WTC11 (cell line): ENCODE measurements around the gene PRKN. TPM values are rescaled to one million over a fixed set of nuclear protein-coding genes. Genes with fewer than 3 reads are reported as not detected.

ENCODE experiments used
- ATAC-seq: fragments of 200-7000 bp; cut with Tn5 transposase; 2 replicates; pipeline ENCODE4 v1.10.0; 2021; ENCODE audit warnings: mild to moderate bottlenecking, moderate library complexity
- CTCF ChIA-PET: fragments of 300-600 bp; sonication (Branson Sonifier 250); formaldehyde crosslinking; loops from one replicate; lab custom pipeline; 2021; ENCODE audit warnings: antibody characterized with exemption; lab: Charles Lee
- POLR2A ChIA-PET: fragments of 350-600 bp; sonication (Branson Sonifier 250); formaldehyde crosslinking; loops from one replicate; lab custom pipeline; 2021; ENCODE audit warnings: antibody characterized with exemption; lab: Charles Lee
- DNase-seq: peaks from one replicate; pipeline ENCODE4 v3.0.0; 2021; ENCODE audit warnings: low spot score
- H3K27ac Mint-ChIP-seq: 2 replicates; pipeline ENCODE4 v1.8.0; 2021; ENCODE audit warnings: mixed read lengths
- H3K27me3 Mint-ChIP-seq: 2 replicates; pipeline ENCODE4 v1.8.0; 2021; ENCODE audit warnings: low read depth, mild to moderate bottlenecking, moderate library complexity, mixed read lengths
- H3K36me3 Mint-ChIP-seq: 2 replicates; pipeline ENCODE4 v1.8.0; 2021; ENCODE audit warnings: mixed read lengths
- H3K4me1 Mint-ChIP-seq: 2 replicates; pipeline ENCODE4 v1.8.0; 2022; ENCODE audit warnings: mixed read lengths
- H3K4me3 Mint-ChIP-seq: 2 replicates; pipeline ENCODE4 v1.8.0; 2021; ENCODE audit warnings: mild to moderate bottlenecking, moderate library complexity, mixed read lengths
- H3K9me3 Mint-ChIP-seq: 2 replicates; pipeline ENCODE4 v1.8.0; 2021; ENCODE audit warnings: mixed read lengths
- AR ChIP-seq: fragments of 250-450 bp; sonication (Bioruptor Pico); IDR thresholded peaks from 2 replicates; pipeline ENCODE4 v1.9.0; 2021; ENCODE audit warnings: mild to moderate bottlenecking
- ATF6 ChIP-seq: sonication (generic); formaldehyde crosslinking; IDR thresholded peaks from 2 replicates; pipeline ENCODE4 v1.8.1; 2023; ENCODE audit warnings: mild to moderate bottlenecking, missing genetic modification reagents
- CREM ChIP-seq: sonication (generic); formaldehyde crosslinking; IDR thresholded peaks from 2 replicates; pipeline ENCODE4 v1.8.1; 2022; ENCODE audit warnings: mild to moderate bottlenecking, missing genetic modification reagents, moderate library complexity
- EMX1 ChIP-seq: fragments of 250-450 bp; sonication (Bioruptor Pico); IDR thresholded peaks from 2 replicates; pipeline ENCODE4 v1.8.0; 2021; ENCODE audit warnings: mild to moderate bottlenecking
- ERG ChIP-seq: fragments of 250-450 bp; sonication (Bioruptor Pico); IDR thresholded peaks from 2 replicates; pipeline ENCODE4 v1.8.0; 2021; ENCODE audit warnings: mild to moderate bottlenecking
- GABPB1 ChIP-seq: sonication (generic); formaldehyde crosslinking; IDR thresholded peaks from 2 replicates; pipeline ENCODE4 v1.8.1; 2023; ENCODE audit warnings: mild to moderate bottlenecking, missing genetic modification reagents
- JUN ChIP-seq: sonication (generic); formaldehyde crosslinking; IDR thresholded peaks from 2 replicates; pipeline ENCODE4 v1.8.0; 2023; ENCODE audit warnings: mild to moderate bottlenecking, missing genetic modification reagents
- MAX ChIP-seq: sonication (generic); formaldehyde crosslinking; IDR thresholded peaks from 2 replicates; pipeline ENCODE4 v1.8.0; 2022; ENCODE audit warnings: mild to moderate bottlenecking, missing genetic modification reagents
- NFATC4 ChIP-seq: fragments of 250-450 bp; sonication (Bioruptor Pico); IDR thresholded peaks from 2 replicates; pipeline ENCODE4 v1.9.0; 2021; ENCODE audit warnings: mild to moderate bottlenecking
- NR2C2 ChIP-seq: sonication (generic); formaldehyde crosslinking; IDR thresholded peaks from 2 replicates; pipeline ENCODE4 v1.8.0; 2022; ENCODE audit warnings: mild to moderate bottlenecking, missing genetic modification reagents
- OVOL2 ChIP-seq: fragments of 250-450 bp; sonication (Bioruptor Pico); IDR thresholded peaks from 2 replicates; pipeline ENCODE4 v1.9.0; 2021; ENCODE audit warnings: mild to moderate bottlenecking, borderline replicate concordance
- PRDM15 ChIP-seq: sonication (generic); formaldehyde crosslinking; IDR thresholded peaks from 2 replicates; pipeline ENCODE4 v1.8.0; 2022; ENCODE audit warnings: missing genetic modification reagents
- PREB ChIP-seq: sonication (generic); formaldehyde crosslinking; IDR thresholded peaks from 2 replicates; pipeline ENCODE4 v1.8.1; 2022; ENCODE audit warnings: mild to moderate bottlenecking, missing genetic modification reagents, moderate library complexity, borderline replicate concordance
- RORB ChIP-seq: fragments of 250-450 bp; sonication (Bioruptor Pico); IDR thresholded peaks from 2 replicates; pipeline ENCODE4 v1.9.0; 2021; ENCODE audit warnings: mild to moderate bottlenecking
- TCF7 ChIP-seq: sonication (generic); formaldehyde crosslinking; IDR thresholded peaks from 2 replicates; pipeline ENCODE4 v1.8.0; 2022; ENCODE audit warnings: mild to moderate bottlenecking, low read depth, missing genetic modification reagents, moderate library complexity
- TEAD4 ChIP-seq: sonication (generic); formaldehyde crosslinking; IDR thresholded peaks from 2 replicates; pipeline ENCODE4 v1.8.0; 2022; ENCODE audit warnings: mild to moderate bottlenecking, missing genetic modification reagents
- TP53 ChIP-seq: sonication (generic); formaldehyde crosslinking; IDR thresholded peaks from 2 replicates; pipeline ENCODE4 v1.8.1; 2023; ENCODE audit warnings: mild to moderate bottlenecking, missing genetic modification reagents
- ZBTB21 ChIP-seq: sonication (generic); formaldehyde crosslinking; IDR thresholded peaks from 2 replicates; pipeline ENCODE4 v1.8.1; 2023; ENCODE audit warnings: mild to moderate bottlenecking, missing genetic modification reagents, borderline replicate concordance
- ZMAT4 ChIP-seq: fragments of 250-450 bp; sonication (Bioruptor Pico); IDR thresholded peaks from 2 replicates; pipeline ENCODE4 v1.9.0; 2021; ENCODE audit warnings: mild to moderate bottlenecking
- ZNF138 ChIP-seq: sonication (generic); formaldehyde crosslinking; conservative IDR thresholded peaks from 2 replicates; pipeline ENCODE4 v1.8.1; 2022; ENCODE audit warnings: mild to moderate bottlenecking, moderate library complexity, missing genetic modification reagents
- ZNF396 ChIP-seq: fragments of 250-450 bp; sonication (Bioruptor Pico); IDR thresholded peaks from 2 replicates; pipeline ENCODE4 v1.8.0; 2021; ENCODE audit warnings: mild to moderate bottlenecking, moderate library complexity, borderline replicate concordance
- ZNF416 ChIP-seq: fragments of 250-450 bp; sonication (Bioruptor Pico); IDR thresholded peaks from 2 replicates; pipeline ENCODE4 v1.9.0; 2021; ENCODE audit warnings: mild to moderate bottlenecking, inconsistent platforms
- ZNF671 ChIP-seq: fragments of 250-450 bp; sonication (Bioruptor Pico); IDR thresholded peaks from 2 replicates; pipeline ENCODE4 v1.8.0; 2021; ENCODE audit warnings: mild to moderate bottlenecking
- total RNA-seq: library from RNA; stranded (reverse); gene quantifications from 3 replicates; pipeline ENCODE4 v1.2.3, GENCODE V29; 2021

PRKN gene
- total RNA-seq, 1 experiment from 2014 or later: 0.59 TPM

GRCh38 chr6:161424421-161424820 lies 1303.1 kb downstream of the PRKN start (continued):
- TF ChIP-seq PRDM15 (CRISPR knock-in tag): no peak
- TF ChIP-seq ZNF671: no peak
- TF ChIP-seq JUN (CRISPR knock-in tag): no peak
- no peak for TF ChIP-seq GABPB1 (CRISPR knock-in tag)
- no peak for TF ChIP-seq PREB (CRISPR knock-in tag)
- TF ChIP-seq TCF7 (CRISPR knock-in tag): no peak
- no peak for TF ChIP-seq ZNF138 (CRISPR knock-in tag)
- TF ChIP-seq CREM (CRISPR knock-in tag): no peak
- TF ChIP-seq NFATC4: no peak
- no peak for TF ChIP-seq TP53 (CRISPR knock-in tag)

GRCh38 chr6:161422710-161423680 lies 1304.6 kb downstream of the PRKN start:
- no peak for TF ChIP-seq MAX (CRISPR knock-in tag)
- TF ChIP-seq AR (CRISPR knock-in tag): no peak
- no peak for TF ChIP-seq NR2C2
- no peak for TF ChIP-seq EMX1 (CRISPR knock-in tag)
- TF ChIP-seq ZBTB21 (CRISPR knock-in tag): no peak
- no peak for TF ChIP-seq ATF6 (CRISPR knock-in tag)
- no peak for TF ChIP-seq ZNF396 (CRISPR knock-in tag)
- TF ChIP-seq ERG (CRISPR knock-in tag): no peak
- TF ChIP-seq ZMAT4: no peak
- TF ChIP-seq ZNF416: no peak
- TF ChIP-seq OVOL2 (CRISPR knock-in tag): no peak
- no peak for TF ChIP-seq PREB (CRISPR knock-in tag)
- TF ChIP-seq TEAD4 (CRISPR knock-in tag): no peak
- TF ChIP-seq RORB (CRISPR knock-in tag): no peak
- no peak overlapping the region for H3K27ac Mint-ChIP-seq
- no peak for DNase-seq
- no peak for ATAC-seq
- ChIA-PET CTCF (interaction anchor here (0.6 to 1.2 kb wide), 2 partner anchors 53 to 75 kb away, joined by 3 read pairs; no protein-coding TSS in a partner anchor), POLR2A (no interaction called here)
- H3K27me3 Mint-ChIP-seq: no peaks in the 10 kb centered on the region
- H3K4me3 Mint-ChIP-seq: no peak overlapping the region
- H3K36me3 Mint-ChIP-seq: peaks cover 3% of the 10 kb centered on the region; the same call in 1 of the 2 replicates
- H3K9me3 Mint-ChIP-seq: peaks cover 22% of the 10 kb centered on the region
- H3K4me1 Mint-ChIP-seq: no peaks in the 10 kb centered on the region
